Peyer's patch (tissue), 4 donors: ENCODE data around the gene COX17.

Experiments used
- POLR2A ChIP-seq, 2 donors: fragments of 450-650 bp; IDR thresholded peaks; one replicate each; pipeline ENCODE4 v1.5.1; 2017; ENCODE audit warnings: antibody characterized with exemption in 2 of 2, mild to moderate bottlenecking in 2 of 2, moderate library complexity in 2 of 2
- TF ChIP-seq, protein P1 (sequence below), 6 experiments: fragments of 450-650 bp in 4 of 6; fragments of 200-600 bp in 2 of 6; sonication (generic) in 1 of 6; IDR thresholded peaks; one replicate each; pipeline ENCODE4 v1.5.1; 2017 to 2019; ENCODE audit warnings: antibody characterized with exemption in 6 of 6, mild to moderate bottlenecking in 3 of 6, moderate library complexity in 1 of 6

DNA sequence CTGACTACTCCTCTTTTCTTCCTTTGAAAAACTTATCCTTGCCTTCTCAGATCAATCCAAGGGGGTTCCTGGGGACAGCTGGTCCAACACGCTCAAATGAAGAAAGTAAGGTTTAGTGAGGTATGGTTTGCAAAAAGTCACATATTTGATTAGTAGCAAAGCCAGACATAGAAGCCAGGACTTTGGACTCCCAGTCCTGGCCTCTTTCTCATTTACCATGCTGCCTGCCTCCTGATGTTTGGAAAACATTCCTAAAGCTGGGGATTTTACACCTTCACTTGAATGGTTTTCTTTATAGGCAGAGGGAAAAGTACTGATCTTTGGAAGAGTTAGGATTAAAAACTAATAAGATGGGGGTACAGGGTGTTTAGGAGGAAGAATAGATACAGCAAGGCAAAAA lies 31.4 kb downstream of the COX17 start:
- no peak for TF ChIP-seq POLR2A (IDR thresholded peaks at IDR 0.05)
- TF ChIP-seq, protein P1, sequence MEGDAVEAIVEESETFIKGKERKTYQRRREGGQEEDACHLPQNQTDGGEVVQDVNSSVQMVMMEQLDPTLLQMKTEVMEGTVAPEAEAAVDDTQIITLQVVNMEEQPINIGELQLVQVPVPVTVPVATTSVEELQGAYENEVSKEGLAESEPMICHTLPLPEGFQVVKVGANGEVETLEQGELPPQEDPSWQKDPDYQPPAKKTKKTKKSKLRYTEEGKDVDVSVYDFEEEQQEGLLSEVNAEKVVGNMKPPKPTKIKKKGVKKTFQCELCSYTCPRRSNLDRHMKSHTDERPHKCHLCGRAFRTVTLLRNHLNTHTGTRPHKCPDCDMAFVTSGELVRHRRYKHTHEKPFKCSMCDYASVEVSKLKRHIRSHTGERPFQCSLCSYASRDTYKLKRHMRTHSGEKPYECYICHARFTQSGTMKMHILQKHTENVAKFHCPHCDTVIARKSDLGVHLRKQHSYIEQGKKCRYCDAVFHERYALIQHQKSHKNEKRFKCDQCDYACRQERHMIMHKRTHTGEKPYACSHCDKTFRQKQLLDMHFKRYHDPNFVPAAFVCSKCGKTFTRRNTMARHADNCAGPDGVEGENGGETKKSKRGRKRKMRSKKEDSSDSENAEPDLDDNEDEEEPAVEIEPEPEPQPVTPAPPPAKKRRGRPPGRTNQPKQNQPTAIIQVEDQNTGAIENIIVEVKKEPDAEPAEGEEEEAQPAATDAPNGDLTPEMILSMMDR (IDR thresholded peaks at IDR 0.05): no peak
